ENCODE data around the gene PDIK1L.

DNA sequence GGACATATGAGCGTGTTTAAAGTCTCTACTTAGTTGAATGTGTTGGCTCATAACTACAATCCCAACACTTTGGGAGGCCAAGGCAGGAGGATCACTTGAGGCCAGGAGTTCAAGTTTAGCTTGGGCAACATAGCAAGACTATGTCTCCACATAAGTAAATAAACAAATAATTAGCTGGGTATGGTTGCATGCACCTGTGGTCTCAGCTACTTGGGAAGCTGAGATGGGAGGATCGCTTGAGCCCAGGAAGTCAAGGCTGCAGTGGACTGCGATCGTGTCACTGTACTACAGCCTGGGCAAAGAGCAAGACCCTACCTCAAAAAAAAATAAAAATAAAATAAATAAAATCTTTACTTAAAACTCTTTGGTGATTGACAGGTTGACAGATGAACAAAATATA lies 13.0 kb upstream of the PDIK1L start:
- TF ChIP-seq POLR2A (IDR thresholded peaks at IDR 0.05; ENCODE audit: low read length), result no peak
- TF ChIP-seq GATA1 (IDR thresholded peaks at IDR 0.05; ENCODE audit: low read depth, low read length), result no peak

All from erythroblast (primary cell).